IPS DF 19.7 (cell line): Measurements from ENCODE around the gene SLC22A16.

Source experiments
- DNase-seq: peaks from one replicate; pipeline ENCODE4 v3.0.0-alpha.2; 2013; ENCODE audit warnings: low read depth, low spot score

The SLC22A16 gene

DNA sequence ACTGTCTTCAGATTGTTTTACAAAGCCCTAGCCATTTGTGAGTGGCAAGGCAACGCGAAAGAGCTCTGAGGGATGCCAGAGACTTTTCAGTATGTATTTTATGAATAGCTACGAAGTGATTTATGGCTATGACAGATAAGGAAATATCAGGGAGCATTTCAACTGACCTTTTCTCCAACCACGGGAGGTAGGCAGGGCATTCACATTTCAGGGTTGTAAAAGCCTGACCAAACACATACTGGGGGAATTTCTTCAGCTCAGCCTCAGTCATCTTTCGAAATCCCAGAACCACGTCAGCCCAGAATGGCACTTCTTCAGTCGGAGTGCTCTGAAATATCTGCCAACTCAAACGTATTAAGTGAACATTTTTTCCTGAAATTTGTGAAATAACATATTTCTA, 71.8 kb downstream of the SLC22A16 start:
- DNase-seq, result no peak

- DNase-seq, result no peak
Observed at GRCh38 chr6:110401585-110402176, 74.7 kb downstream of the SLC22A16 start.

DNA sequence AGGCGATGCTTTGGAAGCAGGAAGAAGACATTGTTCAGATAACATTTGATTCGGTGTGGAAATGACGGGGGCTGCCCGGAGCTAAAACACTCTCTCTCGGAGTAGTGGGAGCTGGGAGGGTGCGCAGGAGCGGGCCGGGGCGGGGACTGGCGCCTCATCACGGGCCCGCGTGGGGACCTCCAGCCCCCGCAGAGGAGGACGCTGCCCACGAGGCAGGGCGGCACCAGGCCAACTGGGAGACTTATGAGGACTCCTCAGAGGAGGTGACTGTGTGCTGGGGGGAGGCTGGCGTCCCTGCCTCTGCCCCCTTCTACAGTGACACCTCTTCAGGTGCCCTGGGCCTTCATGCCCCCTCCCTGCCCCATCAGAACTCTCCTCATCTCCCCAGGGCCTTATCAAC, 76.2 kb downstream of the SLC22A16 start:
- no peak for DNase-seq

DNA sequence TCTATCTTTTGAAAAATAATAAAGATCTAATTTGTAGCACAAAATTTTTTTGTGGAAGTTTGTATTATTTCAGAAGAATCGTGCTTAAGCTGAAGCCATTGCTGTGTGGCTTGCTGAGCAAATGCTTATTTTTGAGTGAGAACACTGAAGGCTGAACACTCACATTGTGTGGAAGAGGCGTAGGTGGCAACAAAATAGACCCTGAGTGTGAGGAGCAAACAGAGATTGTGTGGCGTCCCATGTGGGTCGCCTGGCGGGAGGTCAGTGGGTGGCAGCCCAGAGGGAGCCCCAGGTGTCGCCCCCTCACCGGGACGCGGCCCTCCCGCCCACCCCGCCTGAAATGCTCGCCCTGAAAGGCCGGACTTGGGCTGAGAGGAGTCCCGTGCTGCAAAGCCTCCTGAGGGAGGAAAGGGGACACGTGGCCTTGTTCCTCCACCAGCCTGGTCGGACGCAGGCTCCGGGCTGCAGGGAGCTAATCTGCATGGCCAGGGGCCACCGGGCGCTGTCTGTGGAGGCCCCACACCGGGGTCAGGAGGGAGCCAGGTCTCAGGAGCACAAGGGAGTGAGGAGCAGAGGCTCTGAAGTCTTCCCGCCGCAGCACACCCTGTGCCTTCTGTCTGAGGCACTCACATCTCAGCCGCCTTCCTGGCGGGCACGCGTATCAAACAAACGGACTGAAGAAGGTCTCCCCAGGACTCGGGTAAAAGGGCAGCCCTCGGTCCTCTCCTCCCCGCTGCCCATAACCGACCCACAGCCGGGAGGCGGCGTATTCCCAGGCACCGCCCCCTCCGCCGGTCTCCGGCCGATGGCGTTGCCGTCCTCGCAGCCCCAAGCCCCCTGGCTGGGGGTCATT, 77.0 kb downstream of the SLC22A16 start:
- no peak for DNase-seq

DNA sequence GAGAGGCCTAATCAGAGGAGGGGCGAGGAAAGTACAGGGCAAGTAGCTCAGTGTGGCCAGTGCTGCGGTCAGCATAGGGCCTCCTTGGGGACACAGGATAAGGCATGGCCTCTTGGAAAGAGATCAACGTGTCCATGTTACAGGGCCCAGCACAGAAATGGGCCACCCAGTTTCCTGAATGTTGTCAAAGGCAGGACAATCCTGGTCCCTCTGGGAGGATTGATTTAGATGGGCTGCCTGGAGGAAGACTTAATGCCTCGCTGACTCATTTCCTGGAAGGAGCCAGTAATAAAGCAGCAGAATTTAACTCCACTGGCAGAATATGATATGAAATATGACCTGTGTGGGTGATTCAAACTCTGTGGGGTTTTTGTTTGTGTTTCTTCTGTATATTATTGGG, 77.6 kb downstream of the SLC22A16 start:
- no peak for DNase-seq

DNA sequence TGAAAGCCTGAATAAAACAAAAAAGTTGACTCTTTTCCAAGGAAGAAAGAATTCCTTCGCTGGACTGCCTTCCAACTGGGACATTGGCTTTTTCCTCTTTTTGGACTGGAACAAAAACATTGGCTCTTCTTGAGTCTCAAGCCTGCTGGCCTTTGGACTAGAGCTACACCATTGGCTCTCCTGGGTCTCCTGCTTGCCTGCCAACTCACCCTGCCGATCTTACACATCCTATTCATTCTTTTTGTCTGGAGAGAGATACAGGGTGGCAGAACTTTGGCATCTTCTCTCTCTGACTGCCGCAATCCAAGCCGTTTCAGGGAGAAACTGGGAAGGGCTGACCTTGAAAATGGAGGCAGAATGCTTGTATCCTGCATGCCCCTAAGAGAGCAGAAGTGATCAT, 81.2 kb downstream of the SLC22A16 start:
- no peak for DNase-seq

GRCh38 chr6:110394409-110394808, 82.0 kb downstream of the SLC22A16 start:
- DNase-seq, result no peak

- DNase-seq, result no peak
Observed at GRCh38 chr6:110392727-110393126, 83.7 kb downstream of the SLC22A16 start.

- DNase-seq, result no peak
Observed at GRCh38 chr6:110390404-110390803, 86.0 kb downstream of the SLC22A16 start.

GRCh38 chr6:110389689-110390382, 86.6 kb downstream of the SLC22A16 start:
- no peak for DNase-seq

- DNase-seq, result no peak
Observed at GRCh38 chr6:110387986-110388385, 88.4 kb downstream of the SLC22A16 start.

DNA sequence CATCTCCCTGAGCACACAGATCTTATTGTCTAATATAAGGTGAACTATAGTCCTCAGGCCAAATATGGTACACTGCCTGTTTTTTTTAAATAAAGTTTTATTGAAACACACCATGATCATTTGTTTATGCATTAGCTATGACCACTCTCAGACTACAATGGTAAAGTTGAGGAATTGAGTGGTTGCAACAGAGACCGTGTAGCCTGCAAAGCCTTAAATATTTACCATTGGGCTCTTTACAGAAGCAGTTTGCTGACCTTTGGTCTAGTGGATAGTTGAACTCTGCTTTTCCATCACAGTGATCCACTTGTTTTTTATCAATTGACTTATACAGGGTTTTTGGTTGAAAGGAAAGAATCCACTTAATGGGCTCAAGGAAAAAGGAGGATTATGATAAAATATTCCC, 91.0 kb downstream of the SLC22A16 start:
- DNase-seq, result no peak

DNA sequence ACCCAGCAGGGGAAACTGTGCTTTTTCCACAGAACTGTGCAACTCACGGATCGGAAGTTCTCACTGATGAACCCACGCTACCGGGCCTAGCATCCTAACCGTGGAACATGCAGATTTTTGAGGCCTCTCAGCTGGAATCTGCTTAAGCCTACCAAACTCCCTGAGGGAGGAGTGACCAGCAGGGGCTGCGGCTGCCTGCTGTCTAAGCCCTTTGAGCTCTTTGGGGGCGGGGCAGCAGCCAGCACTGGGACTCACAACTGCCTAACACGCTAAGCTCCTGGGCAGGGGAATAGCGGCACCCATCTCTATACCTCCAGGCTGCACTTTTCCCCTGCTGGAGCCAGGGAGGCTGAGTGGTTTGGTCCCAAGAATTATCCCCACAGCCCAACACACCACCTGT, 97.9 kb downstream of the SLC22A16 start:
- no peak for DNase-seq
